ENCODE data around the gene SH3BGR. TPM values are rescaled to one million over a fixed set of nuclear protein-coding genes. Genes with fewer than 3 reads are reported as not detected.
"Not testable (repeated sequence)": the region's sequence is repeated elsewhere in the genome, so short reads cannot be mapped to it uniquely, and the experiment has no call there.

Gene SH3BGR
- total RNA-seq, 2 donors from 2014 or later, result 0.57 to 0.86 TPM

DNA sequence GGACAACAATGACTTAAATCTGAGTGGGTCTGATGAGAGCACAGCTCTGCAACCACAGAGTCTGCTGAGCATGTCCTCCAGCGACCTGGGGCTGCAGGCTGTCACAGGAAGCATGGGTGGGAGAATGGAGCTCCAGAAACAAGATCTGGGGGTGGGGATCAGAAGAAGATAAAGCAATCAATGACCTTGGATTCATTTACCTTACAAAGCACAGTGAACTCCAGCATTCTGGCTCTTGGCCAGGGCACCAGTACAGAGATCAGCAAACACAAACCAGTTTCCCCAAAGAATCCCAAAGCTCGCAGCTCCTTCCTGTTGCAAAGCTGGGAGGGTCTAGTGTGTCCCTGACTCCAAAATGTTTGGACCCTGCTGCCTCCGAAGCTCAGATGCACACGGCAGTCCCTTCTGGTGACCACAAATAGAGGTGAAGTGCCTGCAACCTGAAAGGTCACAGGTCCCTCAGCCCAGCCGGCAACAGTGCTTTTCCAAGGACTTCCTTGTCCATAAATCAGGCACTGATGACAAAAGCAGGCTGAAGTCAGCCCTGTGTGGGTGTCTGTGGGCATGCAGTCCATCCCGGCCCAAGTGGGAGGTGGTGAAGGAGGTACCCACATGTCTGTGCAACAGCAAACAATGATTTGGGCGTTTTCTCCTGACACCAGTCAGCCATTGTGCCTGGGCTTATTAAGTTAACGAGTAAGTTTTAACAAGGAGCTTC is 76.1 kb downstream of the SH3BGR start:
- no peak for ATAC-seq
- peaks cover 6% of the 10 kb centered on the region for H3K4me1 Mint-ChIP-seq
- DNase-seq, result no peak
- H3K36me3 Mint-ChIP-seq (ENCODE audit: low read depth), result no peaks in the 10 kb centered on the region
- H3K27ac Mint-ChIP-seq, result no peak overlapping the region
- H3K4me3 Mint-ChIP-seq, result no peak overlapping the region
- peaks cover 43% of the 10 kb centered on the region for H3K27me3 Mint-ChIP-seq
- no peaks in the 10 kb centered on the region for H3K9me3 ChIP-seq (ENCODE audit: control insufficient read depth, low read length, poor library complexity, severe bottlenecking)

DNA sequence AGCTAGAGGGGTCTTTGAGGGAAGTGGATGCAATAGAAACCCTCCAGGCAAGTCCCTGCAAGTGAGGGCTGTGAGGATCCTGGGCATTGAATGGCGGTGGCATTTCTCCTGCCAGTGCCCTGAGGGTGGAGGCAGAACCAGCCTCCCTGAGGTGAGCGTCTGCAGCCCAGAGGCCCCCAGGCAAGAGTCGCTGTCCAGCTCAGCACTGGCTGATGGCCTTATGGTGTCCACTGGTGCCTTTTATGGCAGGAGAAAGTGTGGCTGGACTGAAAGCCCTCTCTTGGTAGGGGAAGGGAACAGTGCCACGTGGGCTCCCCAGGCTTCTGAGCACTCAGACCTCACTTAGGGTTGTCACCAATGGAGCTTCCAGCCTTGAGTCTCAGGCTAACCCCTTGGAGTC is 77.3 kb downstream of the SH3BGR start:
- ATAC-seq (no peak), DNase-seq (no peak)
- Mint-ChIP-seq H3K4me1 (peaks cover 6% of the 10 kb centered on the region), H3K27me3 (peaks cover 43% of the 10 kb centered on the region), H3K27ac (no peak overlapping the region), H3K4me3 (no peak overlapping the region), H3K36me3 (ENCODE audit: low read depth) (no peaks in the 10 kb centered on the region)
- H3K9me3 ChIP-seq (ENCODE audit: control insufficient read depth, low read length, poor library complexity, severe bottlenecking), result no peaks in the 10 kb centered on the region

DNA sequence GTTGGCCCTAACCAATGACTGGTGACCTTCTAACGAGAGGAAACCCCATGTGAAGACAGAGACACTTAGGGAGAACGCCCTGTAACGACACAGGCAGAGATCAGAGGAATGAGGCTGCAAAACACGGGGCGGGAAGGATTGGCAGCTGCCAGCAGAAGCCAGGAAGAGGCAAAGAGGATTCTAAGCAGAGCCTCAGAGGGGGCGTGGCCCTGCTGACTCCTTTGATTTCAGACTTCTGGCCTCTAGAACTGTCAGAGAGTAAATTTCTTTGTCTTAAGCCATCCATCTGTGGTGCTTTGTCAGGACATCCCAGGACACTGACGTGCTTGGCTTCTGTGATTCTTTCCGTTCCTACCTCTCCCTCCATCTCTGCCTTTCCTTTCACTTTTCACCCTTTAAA is 79.3 kb downstream of the SH3BGR start:
- Mint-ChIP-seq H3K4me3 (no peak overlapping the region), H3K27me3 (peaks cover 47% of the 10 kb centered on the region), H3K27ac (no peak overlapping the region), H3K36me3 (ENCODE audit: low read depth) (no peaks in the 10 kb centered on the region), H3K4me1 (peaks cover 4% of the 10 kb centered on the region)
- H3K9me3 ChIP-seq (ENCODE audit: control insufficient read depth, low read length, poor library complexity, severe bottlenecking), result no peaks in the 10 kb centered on the region
- ATAC-seq (no peak), DNase-seq (no peak)

- no peak for DNase-seq
- Mint-ChIP-seq H3K36me3 (ENCODE audit: low read depth) (no peaks in the 10 kb centered on the region), H3K27me3 (peaks cover 46% of the 10 kb centered on the region)
These were observed 80.1 kb downstream of the SH3BGR start for GRCh38 chr21:39531840-39532239.

GRCh38 chr21:39533545-39534380 is 82.0 kb downstream of the SH3BGR start:
- no peaks in the 10 kb centered on the region for H3K36me3 Mint-ChIP-seq (ENCODE audit: low read depth)
- H3K27ac Mint-ChIP-seq, result no peak overlapping the region
- no peaks in the 10 kb centered on the region for H3K9me3 ChIP-seq (ENCODE audit: control insufficient read depth, low read length, poor library complexity, severe bottlenecking)
- H3K4me3 Mint-ChIP-seq, result no peak overlapping the region
- H3K27me3 Mint-ChIP-seq, result peaks cover 31% of the 10 kb centered on the region
- H3K4me1 Mint-ChIP-seq, result peaks cover 2% of the 10 kb centered on the region
- DNase-seq, result no peak
- no peak for ATAC-seq

More at GRCh38 chr21:39531840-39532239, 80.1 kb downstream of the SH3BGR start:
- Mint-ChIP-seq H3K27ac (no peak overlapping the region), H3K4me1 (peaks cover 4% of the 10 kb centered on the region), H3K4me3 (no peak overlapping the region)
- no peaks in the 10 kb centered on the region for H3K9me3 ChIP-seq (ENCODE audit: control insufficient read depth, low read length, poor library complexity, severe bottlenecking)
- no peak for ATAC-seq

- DNase-seq, result no peak
- H3K27ac Mint-ChIP-seq, result no peak overlapping the region
- H3K4me1 Mint-ChIP-seq, result peaks cover 2% of the 10 kb centered on the region
- no peaks in the 10 kb centered on the region for H3K36me3 Mint-ChIP-seq (ENCODE audit: low read depth)
- H3K9me3 ChIP-seq (ENCODE audit: control insufficient read depth, low read length, poor library complexity, severe bottlenecking), result no peaks in the 10 kb centered on the region
- no peak overlapping the region for H3K4me3 Mint-ChIP-seq
- peaks cover 34% of the 10 kb centered on the region for H3K27me3 Mint-ChIP-seq
- no peak for ATAC-seq
These were observed 84.1 kb downstream of the SH3BGR start for GRCh38 chr21:39535646-39536437.

GRCh38 chr21:39536835-39537234 is 85.1 kb downstream of the SH3BGR start:
- no peak for DNase-seq
- H3K9me3 ChIP-seq (ENCODE audit: control insufficient read depth, low read length, poor library complexity, severe bottlenecking), result no peaks in the 10 kb centered on the region
- Mint-ChIP-seq H3K27me3 (peaks cover 26% of the 10 kb centered on the region), H3K4me1 (peaks cover 2% of the 10 kb centered on the region), H3K4me3 (no peak overlapping the region), H3K36me3 (ENCODE audit: low read depth) (no peaks in the 10 kb centered on the region), H3K27ac (no peak overlapping the region)
- no peak for ATAC-seq

- H3K4me1 Mint-ChIP-seq, result no peaks in the 10 kb centered on the region
- ATAC-seq, result no peak
- DNase-seq, result no peak
- H3K27me3 Mint-ChIP-seq, result peaks cover 29% of the 10 kb centered on the region
- H3K36me3 Mint-ChIP-seq (ENCODE audit: low read depth), result no peaks in the 10 kb centered on the region
- H3K9me3 ChIP-seq (ENCODE audit: control insufficient read depth, low read length, poor library complexity, severe bottlenecking), result no peaks in the 10 kb centered on the region
- no peak overlapping the region for H3K4me3 Mint-ChIP-seq
- no peak overlapping the region for H3K27ac Mint-ChIP-seq
These were observed 85.8 kb downstream of the SH3BGR start for GRCh38 chr21:39537571-39537970.

DNA sequence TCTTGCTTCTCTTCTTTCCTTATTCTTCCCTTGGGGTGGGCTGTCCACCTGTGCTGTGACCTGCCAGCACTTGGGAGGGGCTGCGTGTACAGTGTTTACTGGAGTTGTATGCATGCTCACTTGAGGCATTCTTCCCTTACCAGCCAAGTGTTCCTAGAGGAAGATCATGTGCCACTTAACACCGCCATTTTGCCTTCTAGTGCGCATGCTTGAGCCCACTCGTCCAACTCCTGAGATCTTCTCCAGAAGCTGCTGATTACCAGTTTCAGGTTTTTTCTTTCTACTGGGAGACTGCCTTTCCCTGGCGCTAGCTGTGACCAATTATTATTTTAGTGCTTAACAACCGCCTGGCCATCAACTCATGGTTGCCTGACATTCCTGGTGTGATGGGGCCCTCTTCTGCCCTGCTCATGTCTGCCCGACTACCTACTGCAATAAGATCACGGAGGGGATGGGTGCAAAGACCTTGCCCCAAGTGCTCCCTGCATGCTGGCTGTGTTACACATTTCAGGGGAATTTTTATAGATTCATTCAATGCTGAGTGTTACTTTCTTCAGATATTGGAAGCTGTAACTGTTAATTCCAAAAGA is 86.8 kb downstream of the SH3BGR start:
- no peaks in the 10 kb centered on the region for H3K9me3 ChIP-seq (ENCODE audit: control insufficient read depth, low read length, poor library complexity, severe bottlenecking)
- Mint-ChIP-seq H3K4me1 (no peaks in the 10 kb centered on the region), H3K27ac (no peak overlapping the region), H3K4me3 (no peak overlapping the region), H3K36me3 (ENCODE audit: low read depth) (no peaks in the 10 kb centered on the region), H3K27me3 (peaks cover 29% of the 10 kb centered on the region)
- ATAC-seq, result no peak
- DNase-seq, result no peak

DNA sequence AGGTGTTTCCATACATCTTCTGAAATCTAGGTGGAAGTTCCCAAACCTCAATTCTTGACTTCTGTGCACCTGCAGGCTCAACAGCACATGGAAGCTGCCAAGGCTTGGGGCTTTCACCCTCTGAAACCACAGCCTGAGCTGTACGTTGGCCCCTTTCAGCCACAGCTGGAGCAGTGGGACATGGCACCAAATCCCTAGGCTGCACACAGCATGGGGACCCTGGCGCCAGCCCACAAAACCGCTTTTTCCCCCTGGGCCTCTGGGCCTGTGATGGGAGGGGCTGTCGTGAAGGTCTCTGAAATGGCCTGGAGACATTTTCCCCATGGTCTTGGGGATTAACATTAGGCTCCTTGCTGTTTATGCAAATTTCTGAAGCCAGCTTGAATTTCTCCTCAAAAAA is 88.6 kb downstream of the SH3BGR start:
- H3K27ac Mint-ChIP-seq; H3K36me3 Mint-ChIP-seq (ENCODE audit: low read depth); H3K4me3 Mint-ChIP-seq; H3K9me3 ChIP-seq (ENCODE audit: control insufficient read depth, low read length, poor library complexity, severe bottlenecking); DNase-seq; ATAC-seq; H3K4me1 Mint-ChIP-seq: not testable (repeated sequence)
- H3K27me3 Mint-ChIP-seq, result peaks cover 24% of the 10 kb centered on the region

DNA sequence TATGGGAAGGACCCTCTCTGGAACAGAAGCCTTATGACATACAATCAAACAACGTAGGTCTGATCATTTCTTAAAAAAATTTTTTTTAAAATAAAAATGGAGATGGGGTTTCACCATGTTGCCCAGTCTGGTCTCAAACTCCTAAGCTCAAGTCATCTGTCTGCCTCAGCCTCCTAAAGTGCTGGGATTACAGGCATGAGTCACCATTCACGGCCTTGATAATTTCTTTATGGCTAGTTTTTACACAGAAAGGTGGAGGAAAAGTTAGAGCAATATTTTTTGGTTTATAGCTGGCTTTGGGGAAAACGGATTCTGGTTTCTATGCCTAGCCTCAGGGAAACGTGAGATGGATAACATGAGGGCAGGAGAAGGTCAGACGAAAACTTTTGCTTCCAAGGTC is 91.0 kb downstream of the SH3BGR start:
- ATAC-seq (no peak), DNase-seq (no peak)
- Mint-ChIP-seq H3K27me3 (peaks cover 14% of the 10 kb centered on the region), H3K36me3 (ENCODE audit: low read depth) (no peaks in the 10 kb centered on the region), H3K27ac (no peak overlapping the region), H3K4me1 (no peaks in the 10 kb centered on the region), H3K4me3 (no peak overlapping the region)
- H3K9me3 ChIP-seq (ENCODE audit: control insufficient read depth, low read length, poor library complexity, severe bottlenecking), result no peaks in the 10 kb centered on the region

DNA sequence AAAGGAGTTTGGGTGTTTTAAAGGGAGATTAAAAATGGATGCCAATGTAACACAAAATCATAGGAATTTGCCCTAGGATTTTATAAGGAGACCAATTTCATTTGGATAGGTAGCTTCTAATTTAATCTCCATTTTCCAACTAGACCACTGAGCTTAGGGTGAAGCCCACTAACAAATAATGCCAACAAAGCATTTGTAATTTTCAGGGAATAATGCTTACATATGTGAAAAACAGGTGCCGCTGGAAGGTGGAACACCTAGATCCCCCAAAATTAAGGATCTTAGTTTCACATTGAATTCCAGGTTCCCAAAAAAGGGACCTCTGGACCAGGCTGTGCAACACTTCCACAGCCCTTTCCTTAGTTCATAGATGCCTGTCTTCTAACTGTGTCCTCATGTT is 94.8 kb downstream of the SH3BGR start:
- ATAC-seq (no peak), DNase-seq (no peak)
- H3K27ac Mint-ChIP-seq, result no peak overlapping the region
- H3K36me3 Mint-ChIP-seq (ENCODE audit: low read depth), result no peaks in the 10 kb centered on the region
- no peaks in the 10 kb centered on the region for H3K9me3 ChIP-seq (ENCODE audit: control insufficient read depth, low read length, poor library complexity, severe bottlenecking)
- H3K4me3 Mint-ChIP-seq, result no peak overlapping the region
- peaks cover 5% of the 10 kb centered on the region for H3K27me3 Mint-ChIP-seq
- H3K4me1 Mint-ChIP-seq, result no peaks in the 10 kb centered on the region

DNA sequence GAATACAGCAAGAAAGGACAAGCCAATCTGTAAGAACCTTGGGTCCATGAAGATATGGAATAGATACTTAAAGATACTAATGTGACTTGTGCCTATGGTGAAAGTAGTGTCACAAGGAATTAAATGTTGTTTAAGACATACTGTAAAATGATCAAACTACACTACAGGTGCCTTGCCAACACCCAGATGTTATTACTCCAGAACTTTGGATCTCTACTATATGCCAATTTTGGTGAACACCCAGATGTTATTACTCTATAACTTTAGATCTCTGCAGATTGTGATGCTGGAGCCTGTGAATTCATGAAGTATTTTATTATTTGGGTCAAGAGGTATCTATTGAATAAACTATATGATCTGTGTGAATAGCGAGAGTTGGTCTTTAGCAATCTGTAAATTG is 101.1 kb downstream of the SH3BGR start:
- H3K4me1 Mint-ChIP-seq, result no peaks in the 10 kb centered on the region
- no peaks in the 10 kb centered on the region for H3K36me3 Mint-ChIP-seq (ENCODE audit: low read depth)
- no peak for ATAC-seq
- DNase-seq, result no peak
- H3K27me3 Mint-ChIP-seq, result no peaks in the 10 kb centered on the region
- no peaks in the 10 kb centered on the region for H3K9me3 ChIP-seq (ENCODE audit: control insufficient read depth, low read length, poor library complexity, severe bottlenecking)
- H3K4me3 Mint-ChIP-seq, result no peak overlapping the region
- no peak overlapping the region for H3K27ac Mint-ChIP-seq

Data from T-helper 17 cell (primary cell).